Measurements from ENCODE around the gene DYNLRB1. TPM values are rescaled to one million over a fixed set of nuclear protein-coding genes. Genes with fewer than 3 reads are reported as not detected.

DYNLRB1 gene
- total and polyA plus RNA-seq, 2 donors (not counting 3 experiments of a cell fraction or from before 2014, with no cell fraction given), result 142 to 245 TPM

- Histone ChIP-seq H3K9ac (replicated peaks; ENCODE audit: extremely low read depth, insufficient read depth, low read length) (no peak overlapping the region), H3K4me2 (ENCODE audit: insufficient read depth, low read length) (no peak overlapping the region), H4K20me1 (replicated peaks; ENCODE audit: control insufficient read depth, extremely low read depth, insufficient read depth, low read length) (no peaks in the 10 kb centered on the region), H3K9me1 (replicated peaks; ENCODE audit: control insufficient read depth, extremely low read depth, insufficient read depth, low read length) (no peaks in the 10 kb centered on the region), H3K9me3 (replicated peaks; ENCODE audit: control insufficient read depth, insufficient read depth, low read length) (no peaks in the 10 kb centered on the region), H3K27ac (ENCODE audit: insufficient read depth, low read depth, low read length) (no peak overlapping the region), H3K27me3 (ENCODE audit: control insufficient read depth in 2 of 2, insufficient read depth in 2 of 2, low read length in 2 of 2) (no peaks in the 10 kb centered on the region), H3K79me2 (ENCODE audit: control insufficient read depth, insufficient read depth, low read length) (peaks cover 10% of the 10 kb centered on the region), H3K4me1 (ENCODE audit: control insufficient read depth, extremely low read depth, insufficient read depth, low read length) (no peaks in the 10 kb centered on the region), H3K36me3 (ENCODE audit: control insufficient read depth in 2 of 2, extremely low read depth in 1 of 2, insufficient read depth in 2 of 2, low read length in 2 of 2) (peaks cover under 1 to 12% of the 10 kb centered on the region in 2 experiments), H3K4me3 (replicated peaks in 1 of 3; ENCODE audit: insufficient read depth in 1 of 3, low read depth in 1 of 3, low read length in 3 of 3) (no peak overlapping the region), H2AFZ (ENCODE audit: low read depth, low read length) (no peak overlapping the region)
- ChIA-PET POLR2A (interaction anchor here (0.7 kb wide), 1 partner anchor 39 kb away, joined by 6 read pairs; no protein-coding TSS in a partner anchor), CTCF (no interaction called here)
- intact Hi-C loops (cut with micrococcal nuclease), result no loop called here
- TF ChIP-seq MAX (IDR thresholded peaks at IDR 0.05; ENCODE audit: insufficient read depth, insufficient read length), result no peak
- no peak for TF ChIP-seq MYC (IDR thresholded peaks at IDR 0.05; ENCODE audit: low read depth, low read length)
- no peak for TF ChIP-seq EZH2 (IDR thresholded peaks at IDR 0.05; ENCODE audit: borderline replicate concordance, low read depth, low read length, severe bottlenecking)
- no peak for TF ChIP-seq GATA2 (IDR thresholded peaks at IDR 0.05; ENCODE audit: insufficient read depth, insufficient read length, low read depth, low read length)
- no peak for TF ChIP-seq POLR2AphosphoS5 (IDR thresholded peaks at IDR 0.05; ENCODE audit: insufficient read depth, low read depth, low read length)
- no peak for TF ChIP-seq POLR2A (IDR thresholded peaks at IDR 0.05; ENCODE audit: low read depth, low read length)
- no peak for TF ChIP-seq CTCF (IDR thresholded peaks at IDR 0.05; ENCODE audit: extremely low read depth in 1 of 2, insufficient read depth in 1 of 2, low read depth in 1 of 2, low read length in 2 of 2)
- no peak for TF ChIP-seq FOS (IDR thresholded peaks at IDR 0.05; ENCODE audit: borderline replicate concordance, insufficient read depth, low read length)
- no peak for TF ChIP-seq JUN (IDR thresholded peaks at IDR 0.05; ENCODE audit: borderline replicate concordance, insufficient read depth, insufficient read length, low read depth)
- dilution Hi-C loops (cut with MboI; ENCODE audit: extremely low pct_ligation_motif_present, low sequenced_read_pairs), result no loop called here
- FAIRE-seq (no peak), DNase-seq (ENCODE audit: low read depth, low spot score) (no peak)
- no TSS peak for BruUV-seq (replicated peaks)
Measured at GRCh38 chr20:34500823-34501222, 15.4 kb upstream of the DYNLRB1 start.
